HEK293 (cell line): ENCODE measurements around the gene CLCN7.

Source experiments
- CTCF ChIA-PET: fragments of 350-600 bp; formaldehyde crosslinking; extraction: SDS; loops from one replicate; lab custom pipeline; 2021; ENCODE audit warnings: antibody characterized with exemption; lab: Yijun Ruan, JAX
- POLR2A ChIA-PET: fragments of 300-600 bp; formaldehyde crosslinking; extraction: SDS; loops from one replicate; lab custom pipeline; 2020; ENCODE audit warnings: antibody characterized with exemption, inconsistent platforms; lab: Yijun Ruan, JAX
- H3K27ac ChIP-seq: fragments of 200-500 bp; sonication (Bioruptor generic); 2 replicates; pipeline ENCODE4 v1.5.1; 2014; ENCODE audit warnings: low read depth, low read length, control low read depth, inconsistent platforms; ENCODE audit errors: extremely low read depth
- H3K36me3 ChIP-seq, 2 experiments: fragments of 200-500 bp in 1 of 2; sonication (Bioruptor generic) in 1 of 2; 1 replicate in 1 of 2; 2 replicates in 1 of 2; pipeline ENCODE4 v1.5.1; 2014 to 2017; ENCODE audit warnings: inconsistent platforms in 2 of 2, low read length in 2 of 2; ENCODE audit not compliant: control insufficient read depth in 2 of 2, insufficient read depth in 1 of 2
- H3K4me1 ChIP-seq: fragments of 200-500 bp; sonication (Bioruptor generic); 2 replicates; pipeline ENCODE4 v1.5.1; 2014; ENCODE audit warnings: mild to moderate bottlenecking, low read length, inconsistent platforms; ENCODE audit not compliant: control insufficient read depth, insufficient read depth
- H3K4me3 ChIP-seq: 2 replicates; pipeline ENCODE4 v1.5.1; 2011; ENCODE audit warnings: low read depth, mild to moderate bottlenecking, control low read depth, low read length, moderate library complexity
- H3K9me3 ChIP-seq: fragments of 200-500 bp; sonication (Bioruptor generic); 2 replicates; pipeline ENCODE4 v1.5.1; 2014; ENCODE audit warnings: low read depth, low read length, inconsistent platforms; ENCODE audit not compliant: control insufficient read depth, insufficient read depth
- BCL11B ChIP-seq: fragments of 450-650 bp; formaldehyde crosslinking; IDR thresholded peaks from 2 replicates; pipeline ENCODE4 v1.5.1; 2016; ENCODE audit warnings: low read depth, missing biosample characterization, missing genetic modification characterization
- EGR2 ChIP-seq: fragments of 450-650 bp; formaldehyde crosslinking; IDR thresholded peaks from 2 replicates; pipeline ENCODE4 v1.5.1; 2016; ENCODE audit warnings: low read depth, missing biosample characterization, missing genetic modification characterization
- SALL2 ChIP-seq: fragments of 450-650 bp; formaldehyde crosslinking; IDR thresholded peaks from 2 replicates; pipeline ENCODE4 v1.5.0; 2017; ENCODE audit warnings: missing biosample characterization, mild to moderate bottlenecking, missing genetic modification characterization, borderline replicate concordance
- ZBTB8A ChIP-seq: fragments of 450-650 bp; formaldehyde crosslinking; IDR thresholded peaks from 2 replicates; pipeline ENCODE4 v1.5.1; 2016; ENCODE audit warnings: missing biosample characterization, missing genetic modification characterization
- ZFHX2 ChIP-seq: fragments of 450-650 bp; formaldehyde crosslinking; conservative IDR thresholded peaks from 2 replicates; pipeline ENCODE4 v1.5.1; 2016; ENCODE audit warnings: missing biosample characterization, missing genetic modification characterization
- ZNF112 ChIP-seq: fragments of 450-650 bp; formaldehyde crosslinking; IDR thresholded peaks from 2 replicates; pipeline ENCODE4 v1.5.0; 2017; ENCODE audit warnings: missing biosample characterization, missing genetic modification characterization
- ZNF133 ChIP-seq: fragments of 450-650 bp; formaldehyde crosslinking; IDR thresholded peaks from 2 replicates; pipeline ENCODE4 v1.5.1; 2016; ENCODE audit warnings: missing biosample characterization, missing genetic modification characterization
- ZNF155 ChIP-seq: fragments of 450-650 bp; formaldehyde crosslinking; IDR thresholded peaks from 2 replicates; pipeline ENCODE4 v1.5.1; 2016; ENCODE audit warnings: missing biosample characterization, missing genetic modification characterization
- ZNF174 ChIP-seq: fragments of 450-650 bp; formaldehyde crosslinking; IDR thresholded peaks from 2 replicates; pipeline ENCODE4 v1.5.0; 2017; ENCODE audit warnings: missing biosample characterization, mild to moderate bottlenecking, missing genetic modification characterization
- ZNF184 ChIP-seq: fragments of 450-650 bp; IDR thresholded peaks from 2 replicates; pipeline ENCODE4 v1.5.1; 2018; ENCODE audit warnings: missing biosample characterization, mild to moderate bottlenecking, missing genetic modification characterization
- ZNF2 ChIP-seq: fragments of 450-650 bp; formaldehyde crosslinking; IDR thresholded peaks from 2 replicates; pipeline ENCODE4 v1.5.1; 2016; ENCODE audit warnings: missing biosample characterization, missing genetic modification characterization
- ZNF394 ChIP-seq: fragments of 450-650 bp; formaldehyde crosslinking; IDR thresholded peaks from 2 replicates; pipeline ENCODE4 v1.5.1; 2016; ENCODE audit warnings: missing biosample characterization, missing genetic modification characterization, mild to moderate bottlenecking, moderate library complexity, borderline replicate concordance
- ZNF529 ChIP-seq: fragments of 450-650 bp; formaldehyde crosslinking; IDR thresholded peaks from 2 replicates; pipeline ENCODE4 v1.5.1; 2017; ENCODE audit warnings: missing genetic modification characterization, missing biosample characterization; ENCODE audit not compliant: insufficient replicate concordance
- ZNF549 ChIP-seq: fragments of 450-650 bp; IDR thresholded peaks from 2 replicates; pipeline ENCODE4 v1.5.1; 2018; ENCODE audit warnings: missing biosample characterization, missing genetic modification characterization, mild to moderate bottlenecking, inconsistent platforms, moderate library complexity
- ZNF555 ChIP-seq: fragments of 450-650 bp; formaldehyde crosslinking; conservative IDR thresholded peaks from 2 replicates; pipeline ENCODE4 v1.5.1; 2017; ENCODE audit warnings: missing biosample characterization, mild to moderate bottlenecking, missing genetic modification characterization, inconsistent platforms
- ZNF558 ChIP-seq: fragments of 450-650 bp; formaldehyde crosslinking; IDR thresholded peaks from 2 replicates; pipeline ENCODE4 v1.5.1; 2016; ENCODE audit warnings: missing biosample characterization, missing genetic modification characterization
- ZNF658 ChIP-seq: fragments of 450-650 bp; formaldehyde crosslinking; IDR thresholded peaks from 2 replicates; pipeline ENCODE4; 2016; ENCODE audit warnings: missing biosample characterization, missing genetic modification characterization
- ZNF776 ChIP-seq: fragments of 450-650 bp; formaldehyde crosslinking; IDR thresholded peaks from 2 replicates; pipeline ENCODE4 v1.5.0; 2017; ENCODE audit warnings: missing biosample characterization, missing genetic modification characterization, borderline replicate concordance
- ZNF792 ChIP-seq: fragments of 450-650 bp; formaldehyde crosslinking; IDR thresholded peaks from 2 replicates; pipeline ENCODE4 v1.5.1; 2016; ENCODE audit warnings: missing biosample characterization, missing genetic modification characterization
- TF ChIP-seq, protein P1 (sequence below): fragments of 450-650 bp; formaldehyde crosslinking; IDR thresholded peaks from 2 replicates; pipeline ENCODE4 v1.5.1; 2016; ENCODE audit warnings: missing biosample characterization, missing genetic modification characterization
- TF ChIP-seq, protein P2 (sequence below): fragments of 450-650 bp; formaldehyde crosslinking; IDR thresholded peaks from 2 replicates; pipeline ENCODE4 v1.5.1; 2016; ENCODE audit warnings: missing biosample characterization, missing genetic modification characterization, low read depth
- TF ChIP-seq, protein P3 (sequence below): fragments of 450-650 bp; formaldehyde crosslinking; IDR thresholded peaks from 2 replicates; pipeline ENCODE4 v1.5.1; 2016; ENCODE audit warnings: missing biosample characterization, missing genetic modification characterization

CLCN7 gene

DNA sequence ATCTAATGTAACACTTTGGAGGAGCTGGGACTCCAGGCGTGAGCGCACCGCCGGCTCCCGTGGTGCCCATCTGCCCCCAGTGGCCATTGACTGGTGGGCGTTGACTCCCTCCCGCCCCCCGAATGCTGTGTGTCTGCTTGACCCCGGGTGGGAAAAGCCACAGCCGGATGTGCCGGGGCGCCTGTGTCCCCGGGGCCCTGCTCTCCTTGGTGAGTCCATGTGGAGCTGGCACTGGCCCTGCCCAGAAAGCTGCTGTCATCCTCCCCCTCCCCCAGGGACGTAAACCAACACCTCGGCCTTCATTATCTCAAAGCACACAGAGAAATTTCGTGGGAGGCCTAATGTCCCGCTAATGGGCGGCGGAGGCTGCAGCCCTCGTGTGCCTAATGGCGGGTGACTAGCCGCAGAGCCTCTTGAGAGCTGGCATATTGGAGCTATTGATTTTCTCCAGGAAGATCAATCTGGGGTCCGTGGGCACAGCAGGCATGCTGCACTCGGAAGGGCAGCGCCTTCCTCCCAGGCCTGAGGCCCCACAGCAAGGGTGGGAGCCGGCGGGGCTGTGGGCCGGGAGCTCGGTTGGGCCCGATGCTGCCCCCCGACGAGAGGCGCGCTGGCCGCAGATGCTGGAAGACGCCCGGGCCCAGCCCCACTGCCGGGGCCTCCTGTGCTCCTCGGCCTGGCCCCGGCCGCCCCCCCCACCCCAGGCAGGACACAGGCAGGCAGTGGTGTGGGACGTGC, 47.9 kb downstream of the CLCN7 start:
- POLR2A ChIA-PET: no interaction called here

DNA sequence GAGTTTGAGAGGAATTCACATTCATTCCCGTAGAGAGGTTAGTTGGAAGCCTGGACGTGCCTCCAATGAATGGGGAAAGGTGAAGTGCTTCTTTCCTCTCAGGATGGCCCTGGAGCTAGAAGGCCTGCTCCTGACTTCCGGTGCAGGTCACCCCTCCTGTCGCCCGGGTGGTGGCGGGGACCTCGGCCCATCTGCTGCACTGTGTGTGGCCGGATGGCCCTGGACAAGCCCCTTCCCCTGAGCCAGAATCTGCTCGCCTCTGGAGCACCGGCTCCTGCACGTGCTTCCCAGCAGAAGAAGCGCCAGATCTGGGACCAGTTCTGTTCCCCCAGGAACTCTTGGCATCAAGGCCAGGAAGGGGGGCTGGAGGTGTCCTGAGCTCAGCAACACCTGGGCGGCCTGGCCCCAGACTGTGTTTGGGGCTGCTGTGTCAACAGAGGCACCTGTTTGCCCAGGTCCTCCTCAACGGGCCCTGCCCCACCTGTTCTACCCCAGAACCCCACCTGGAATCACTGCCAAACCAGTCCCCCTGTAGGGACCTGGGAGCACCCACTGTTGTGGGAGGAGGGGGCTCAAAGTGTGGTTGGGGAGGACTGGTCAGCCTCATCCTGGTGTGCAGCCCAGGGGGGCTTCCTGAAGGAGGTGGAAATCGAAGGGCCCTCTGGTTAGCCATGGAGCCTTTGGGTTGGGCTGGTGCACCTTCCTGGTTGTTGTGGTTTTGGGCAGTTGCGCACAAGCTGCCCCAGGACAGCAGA, 49.0 kb downstream of the CLCN7 start:
- H3K9me3 ChIP-seq: no peaks in the 10 kb centered on the region
- no peaks in the 10 kb centered on the region; the same call in 1 of the 2 replicates for H3K4me1 ChIP-seq
- H3K4me3 ChIP-seq: no peak overlapping the region
- CTCF ChIA-PET: interaction anchor here (0.7 to 1.1 kb wide), 2 partner anchors 12 to 582 kb away, joined by 3 to 4 read pairs; no protein-coding TSS in a partner anchor
- POLR2A ChIA-PET: interaction anchor here (0.7 kb wide), 1 partner anchor 72 kb away, joined by 4 read pairs; no protein-coding TSS in a partner anchor
- H3K27ac ChIP-seq: no peak overlapping the region
- H3K36me3 ChIP-seq: no peaks in the 10 kb centered on the region
- no peak for TF ChIP-seq ZNF394 (tag by site-specific recombination)
- TF ChIP-seq ZNF529: no peak
- no peak for TF ChIP-seq ZNF549 (tag by site-specific recombination)
- TF ChIP-seq ZNF133 (tag by site-specific recombination): no peak
- TF ChIP-seq ZNF558 (tag by site-specific recombination): no peak
- TF ChIP-seq, protein P1, sequence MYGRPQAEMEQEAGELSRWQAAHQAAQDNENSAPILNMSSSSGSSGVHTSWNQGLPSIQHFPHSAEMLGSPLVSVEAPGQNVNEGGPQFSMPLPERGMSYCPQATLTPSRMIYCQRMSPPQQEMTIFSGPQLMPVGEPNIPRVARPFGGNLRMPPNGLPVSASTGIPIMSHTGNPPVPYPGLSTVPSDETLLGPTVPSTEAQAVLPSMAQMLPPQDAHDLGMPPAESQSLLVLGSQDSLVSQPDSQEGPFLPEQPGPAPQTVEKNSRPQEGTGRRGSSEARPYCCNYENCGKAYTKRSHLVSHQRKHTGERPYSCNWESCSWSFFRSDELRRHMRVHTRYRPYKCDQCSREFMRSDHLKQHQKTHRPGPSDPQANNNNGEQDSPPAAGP (tag by site-specific recombination): no peak
- TF ChIP-seq ZNF776 (tag by site-specific recombination): no peak
- TF ChIP-seq, protein P2, sequence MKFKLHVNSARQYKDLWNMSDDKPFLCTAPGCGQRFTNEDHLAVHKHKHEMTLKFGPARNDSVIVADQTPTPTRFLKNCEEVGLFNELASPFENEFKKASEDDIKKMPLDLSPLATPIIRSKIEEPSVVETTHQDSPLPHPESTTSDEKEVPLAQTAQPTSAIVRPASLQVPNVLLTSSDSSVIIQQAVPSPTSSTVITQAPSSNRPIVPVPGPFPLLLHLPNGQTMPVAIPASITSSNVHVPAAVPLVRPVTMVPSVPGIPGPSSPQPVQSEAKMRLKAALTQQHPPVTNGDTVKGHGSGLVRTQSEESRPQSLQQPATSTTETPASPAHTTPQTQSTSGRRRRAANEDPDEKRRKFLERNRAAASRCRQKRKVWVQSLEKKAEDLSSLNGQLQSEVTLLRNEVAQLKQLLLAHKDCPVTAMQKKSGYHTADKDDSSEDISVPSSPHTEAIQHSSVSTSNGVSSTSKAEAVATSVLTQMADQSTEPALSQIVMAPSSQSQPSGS: no peak
- TF ChIP-seq, protein P3, sequence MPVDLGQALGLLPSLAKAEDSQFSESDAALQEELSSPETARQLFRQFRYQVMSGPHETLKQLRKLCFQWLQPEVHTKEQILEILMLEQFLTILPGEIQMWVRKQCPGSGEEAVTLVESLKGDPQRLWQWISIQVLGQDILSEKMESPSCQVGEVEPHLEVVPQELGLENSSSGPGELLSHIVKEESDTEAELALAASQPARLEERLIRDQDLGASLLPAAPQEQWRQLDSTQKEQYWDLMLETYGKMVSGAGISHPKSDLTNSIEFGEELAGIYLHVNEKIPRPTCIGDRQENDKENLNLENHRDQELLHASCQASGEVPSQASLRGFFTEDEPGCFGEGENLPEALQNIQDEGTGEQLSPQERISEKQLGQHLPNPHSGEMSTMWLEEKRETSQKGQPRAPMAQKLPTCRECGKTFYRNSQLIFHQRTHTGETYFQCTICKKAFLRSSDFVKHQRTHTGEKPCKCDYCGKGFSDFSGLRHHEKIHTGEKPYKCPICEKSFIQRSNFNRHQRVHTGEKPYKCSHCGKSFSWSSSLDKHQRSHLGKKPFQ (tag by site-specific recombination): no peak
- TF ChIP-seq ZNF658 (tag by site-specific recombination): no peak
- TF ChIP-seq ZNF112 (tag by site-specific recombination): no peak
- no peak for TF ChIP-seq ZNF792 (tag by site-specific recombination)
- no peak for TF ChIP-seq ZNF174 (tag by site-specific recombination)

More for the DNA sequence above, 47.9 kb downstream of the CLCN7 start:
- TF ChIP-seq ZBTB8A (tag by site-specific recombination) (peak; percentile 82), EGR2 (tag by site-specific recombination) (peak; percentile 85), ZNF2 (tag by site-specific recombination) (no peak), BCL11B (tag by site-specific recombination) (no peak), ZFHX2 (tag by site-specific recombination) (peak; percentile 87), ZNF155 (tag by site-specific recombination) (no peak), SALL2 (tag by site-specific recombination) (no peak), ZNF555 (no peak), ZNF184 (tag by site-specific recombination) (no peak)
- Histone ChIP-seq H3K4me1 (no peaks in the 10 kb centered on the region; the same call in 1 of the 2 replicates), H3K27ac (no peak overlapping the region), H3K36me3 (no peaks in the 10 kb centered on the region), H3K4me3 (no peak overlapping the region), H3K9me3 (no peaks in the 10 kb centered on the region)
- CTCF ChIA-PET: interaction anchor here (0.6 kb wide), 2 partner anchors 57 to 63 kb away, joined by 3 to 5 read pairs; no protein-coding TSS in a partner anchor
